PC-9 (cell line): ENCODE results near the gene UFD1.

ENCODE experiments used
- EZH2 ChIP-seq: fragments of 200-600 bp; sonication (generic); IDR thresholded peaks from 2 replicates; pipeline ENCODE4 v1.8.0; 2017; ENCODE audit warnings: antibody characterized with exemption, low read depth
- TF ChIP-seq, protein P1 (sequence below): fragments of 200-600 bp; sonication (generic); conservative IDR thresholded peaks from 2 replicates; pipeline ENCODE4 v1.6.1; 2017; ENCODE audit warnings: mixed run types, antibody characterized with exemption, mild to moderate bottlenecking, moderate library complexity

DNA sequence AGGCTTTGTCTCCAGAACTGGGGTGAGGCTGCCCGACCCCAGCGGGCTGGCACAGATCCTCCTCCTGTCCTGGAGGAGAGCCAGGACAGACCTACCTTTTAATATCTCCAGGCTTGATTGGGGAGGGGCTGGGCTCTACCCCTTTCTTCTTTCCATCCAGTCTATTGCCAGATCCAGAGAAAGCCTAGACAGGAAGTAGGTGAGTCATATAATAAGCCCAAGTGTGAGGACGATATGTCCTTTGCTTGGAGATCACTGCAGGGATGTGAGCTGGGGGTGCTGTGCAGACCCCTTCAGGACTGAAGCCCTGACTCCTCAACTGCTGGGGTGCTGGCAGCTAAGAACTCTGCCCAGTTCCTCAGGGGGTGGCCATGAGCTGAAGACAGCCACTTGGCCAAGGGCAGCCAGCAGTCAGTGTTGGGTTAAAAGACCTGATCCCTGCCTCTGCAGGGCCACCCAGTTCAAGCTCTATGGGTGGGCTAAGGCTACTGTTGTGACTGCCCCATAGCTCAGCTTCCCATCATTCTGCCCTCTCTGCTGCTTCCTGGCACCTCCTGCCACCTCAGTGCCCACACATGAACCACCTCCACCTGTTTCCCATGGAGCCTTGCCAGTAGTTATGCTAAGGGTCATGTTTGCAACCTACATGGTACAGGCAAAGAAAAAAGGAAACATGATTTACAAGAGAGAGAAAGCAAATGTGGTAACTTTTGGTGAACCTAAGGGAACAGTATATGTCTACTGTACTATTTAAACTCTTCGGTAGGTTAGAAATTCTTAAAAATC lies 23.2 kb downstream of the UFD1 start:
- TF ChIP-seq, protein P1, sequence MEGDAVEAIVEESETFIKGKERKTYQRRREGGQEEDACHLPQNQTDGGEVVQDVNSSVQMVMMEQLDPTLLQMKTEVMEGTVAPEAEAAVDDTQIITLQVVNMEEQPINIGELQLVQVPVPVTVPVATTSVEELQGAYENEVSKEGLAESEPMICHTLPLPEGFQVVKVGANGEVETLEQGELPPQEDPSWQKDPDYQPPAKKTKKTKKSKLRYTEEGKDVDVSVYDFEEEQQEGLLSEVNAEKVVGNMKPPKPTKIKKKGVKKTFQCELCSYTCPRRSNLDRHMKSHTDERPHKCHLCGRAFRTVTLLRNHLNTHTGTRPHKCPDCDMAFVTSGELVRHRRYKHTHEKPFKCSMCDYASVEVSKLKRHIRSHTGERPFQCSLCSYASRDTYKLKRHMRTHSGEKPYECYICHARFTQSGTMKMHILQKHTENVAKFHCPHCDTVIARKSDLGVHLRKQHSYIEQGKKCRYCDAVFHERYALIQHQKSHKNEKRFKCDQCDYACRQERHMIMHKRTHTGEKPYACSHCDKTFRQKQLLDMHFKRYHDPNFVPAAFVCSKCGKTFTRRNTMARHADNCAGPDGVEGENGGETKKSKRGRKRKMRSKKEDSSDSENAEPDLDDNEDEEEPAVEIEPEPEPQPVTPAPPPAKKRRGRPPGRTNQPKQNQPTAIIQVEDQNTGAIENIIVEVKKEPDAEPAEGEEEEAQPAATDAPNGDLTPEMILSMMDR, result no peak
- TF ChIP-seq EZH2, result no peak
